Central memory CD4-positive, alpha-beta T cell (primary cell): Measurements from ENCODE around the gene SKAP1.

Experiments
- DNase-seq: peaks from one replicate; pipeline ENCODE4 v3.0.0; 2022

SKAP1 gene

DNA sequence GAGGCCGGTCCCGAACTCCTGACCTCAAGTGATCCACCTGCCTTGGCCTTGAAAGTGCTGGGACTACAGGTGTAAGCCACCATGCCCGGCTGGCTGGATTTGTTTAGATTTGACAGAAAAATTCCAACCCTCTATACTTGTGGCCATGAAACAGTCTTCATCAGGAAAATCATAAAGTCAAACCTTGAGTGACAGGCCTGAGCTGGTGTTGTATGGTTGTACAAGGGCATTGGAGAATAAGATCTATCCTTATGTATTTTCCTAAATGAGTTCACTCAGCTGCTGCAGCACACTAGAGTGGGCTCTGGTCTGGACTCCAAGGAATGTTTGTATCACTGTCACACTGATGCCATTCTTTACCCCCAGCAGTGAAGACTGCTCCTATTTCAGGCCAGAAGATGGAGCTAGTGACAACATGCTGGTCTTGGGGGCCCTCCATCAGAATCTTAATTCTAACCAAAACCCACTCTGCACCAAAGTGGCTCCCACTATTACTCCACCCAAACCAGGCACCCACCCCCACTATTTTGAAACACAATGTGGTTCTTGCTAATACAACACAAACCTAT is 295.0 kb downstream of the SKAP1 start:
- no peak for DNase-seq

- no peak for DNase-seq
Observed at GRCh38 chr17:48132385-48132784, 297.6 kb downstream of the SKAP1 start.

- DNase-seq: peak; percentile 47
Observed at GRCh38 chr17:48131216-48131824, 298.7 kb downstream of the SKAP1 start.

- DNase-seq: no peak
Observed at GRCh38 chr17:48129981-48130380, 300.0 kb downstream of the SKAP1 start.

DNA sequence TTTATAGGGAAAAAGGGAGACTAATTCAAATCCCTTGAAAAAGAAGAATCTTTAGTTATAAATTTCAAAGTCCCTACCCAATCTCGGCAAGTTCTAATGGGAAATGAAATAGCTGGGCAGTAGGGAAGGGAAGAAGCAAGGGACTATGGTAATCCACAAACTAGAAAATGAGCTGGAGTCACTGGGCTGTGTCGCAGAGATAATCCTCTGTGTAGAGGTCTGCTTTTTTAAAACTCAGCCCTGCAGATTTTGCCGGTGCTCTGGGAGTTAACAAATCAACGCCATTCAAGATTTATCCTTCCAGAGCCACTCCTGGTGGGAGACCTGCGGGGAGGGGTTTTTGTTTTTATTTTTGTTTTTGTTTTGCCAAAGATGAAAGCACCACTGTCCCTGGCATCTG is 301.6 kb downstream of the SKAP1 start:
- no peak for DNase-seq

DNA sequence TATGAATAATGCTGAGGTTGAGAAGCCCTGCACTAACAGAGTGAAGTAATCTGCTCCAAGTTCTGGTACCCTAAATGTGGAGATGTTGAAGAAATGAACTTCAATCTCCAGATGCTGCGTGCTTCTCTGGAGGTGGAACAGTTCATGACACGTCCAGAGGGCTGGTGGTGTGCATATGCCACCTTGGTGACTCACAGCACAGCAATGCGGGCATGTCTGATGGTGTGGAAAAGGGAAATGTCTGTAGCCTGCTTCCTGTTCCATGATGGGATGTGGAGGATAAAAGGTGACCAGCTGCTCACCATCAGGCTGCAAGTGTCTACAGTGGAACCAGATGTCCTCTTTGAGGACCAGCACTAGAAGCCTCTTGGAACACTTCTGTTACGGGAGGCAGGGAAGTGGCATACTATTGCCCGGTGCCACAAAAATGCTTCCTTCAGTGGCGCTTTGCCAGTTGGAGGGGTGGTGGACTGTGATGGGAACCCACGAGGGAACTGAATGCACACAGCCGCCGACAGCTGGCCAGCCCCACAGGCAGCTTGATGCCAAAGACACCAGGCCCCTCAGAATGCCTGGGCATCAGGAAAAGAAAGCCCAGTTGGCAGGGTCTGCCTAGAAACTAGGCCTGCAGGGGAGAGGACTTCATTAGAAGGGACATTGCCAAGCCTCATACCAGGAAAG is 302.5 kb downstream of the SKAP1 start:
- DNase-seq: no peak

GRCh38 chr17:48126532-48126850 is 303.5 kb downstream of the SKAP1 start:
- DNase-seq: no peak

DNA sequence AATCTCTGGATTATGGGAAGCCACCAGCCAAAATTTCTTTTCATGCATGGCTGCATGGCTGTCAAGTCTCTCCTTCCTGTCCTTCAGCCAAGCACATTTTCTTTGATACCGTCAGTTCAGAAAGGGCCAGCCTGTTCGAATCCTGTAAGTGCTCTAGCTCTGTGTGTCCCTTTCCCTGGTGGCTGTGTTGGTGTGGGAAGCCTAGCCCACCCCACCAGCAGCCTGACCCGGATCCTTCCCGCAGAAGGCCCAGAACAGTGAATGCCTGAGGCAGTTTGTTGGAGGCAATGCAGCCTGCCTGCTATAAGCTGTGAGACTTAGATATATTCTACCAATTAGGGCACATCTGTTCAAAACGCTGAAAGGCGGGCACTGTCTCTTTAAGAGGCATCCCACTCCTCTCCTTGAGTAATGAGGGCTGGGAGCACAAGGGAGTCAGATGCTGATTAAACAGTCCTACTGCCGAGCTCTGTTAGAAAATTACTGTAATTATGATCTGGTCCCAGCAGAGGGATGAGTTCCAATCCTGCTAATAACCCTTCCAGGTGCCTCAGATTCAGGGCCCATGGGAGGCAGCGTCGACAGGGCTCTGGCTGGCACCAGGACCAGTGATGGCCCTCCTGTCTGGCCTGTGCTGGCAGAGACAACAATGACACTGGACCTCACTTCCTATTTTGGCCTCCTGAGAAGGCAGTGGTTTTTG is 304.0 kb downstream of the SKAP1 start:
- DNase-seq: no peak

DNA sequence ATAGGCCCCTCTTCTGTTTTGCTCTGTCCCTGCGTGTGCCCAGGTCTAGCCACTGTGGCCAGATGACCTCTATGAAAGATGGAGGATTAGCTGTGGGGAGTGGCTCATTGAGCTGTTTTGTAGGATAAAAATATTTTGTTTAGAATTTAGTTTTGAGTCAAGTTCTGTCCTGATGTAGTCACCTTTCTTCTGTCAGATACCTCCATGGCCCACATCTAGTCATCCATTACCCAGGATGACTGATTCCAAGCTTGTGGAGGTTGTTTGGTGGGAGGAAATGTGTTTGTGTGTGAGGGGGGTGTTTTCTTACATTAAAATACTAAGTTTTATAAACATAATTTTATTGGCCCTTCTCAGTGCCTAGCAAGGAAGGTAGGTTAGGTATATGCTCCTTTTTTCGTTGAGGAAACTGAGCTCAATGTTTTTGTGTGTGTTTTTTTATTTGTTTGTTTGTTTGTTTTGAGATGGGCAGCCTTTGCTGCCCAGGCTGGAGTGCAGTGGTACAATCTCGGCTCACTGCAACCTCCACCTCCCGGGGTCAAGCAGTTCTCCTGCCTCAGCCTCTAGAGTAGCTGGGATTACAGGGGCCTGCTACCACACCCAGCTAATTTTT is 306.1 kb downstream of the SKAP1 start:
- no peak for DNase-seq

DNA sequence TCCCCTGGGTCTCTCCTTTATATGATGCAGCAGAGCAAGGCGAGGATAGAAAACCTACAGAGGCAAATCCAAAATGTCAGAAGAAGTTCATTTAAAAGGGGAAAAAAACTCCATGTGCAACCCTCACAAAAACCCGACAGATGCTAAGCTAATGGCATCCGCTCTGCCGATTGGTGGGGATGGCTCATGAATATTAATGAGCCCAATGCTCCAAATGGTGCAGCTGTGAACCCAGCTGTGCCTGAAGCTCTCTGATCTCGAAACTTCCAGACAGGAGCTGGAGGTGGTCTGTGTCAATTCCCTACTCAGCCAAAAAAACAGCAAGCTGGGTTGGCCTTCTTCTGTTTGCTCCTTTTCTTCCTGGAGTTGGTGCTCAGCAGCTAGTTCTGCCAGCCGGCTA is 306.9 kb downstream of the SKAP1 start:
- no peak for DNase-seq

DNA sequence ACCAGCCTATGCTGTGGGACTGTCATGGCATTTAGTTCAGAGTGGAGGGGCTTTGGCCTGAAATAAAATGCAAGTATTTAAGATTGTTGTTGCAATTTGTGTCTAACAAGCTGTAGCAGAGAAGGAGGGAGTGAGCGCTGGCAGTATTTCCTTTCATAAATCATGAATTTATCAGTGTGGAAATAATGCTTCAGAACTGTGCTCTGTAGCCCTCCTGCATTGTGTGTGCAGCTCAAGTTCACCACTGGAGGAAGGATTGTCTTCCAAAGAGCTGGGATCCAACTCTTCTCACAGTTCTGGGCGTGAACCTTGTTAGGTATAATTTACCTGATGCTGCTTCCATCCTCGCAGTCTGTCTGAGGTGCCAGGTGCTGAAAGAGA is 307.4 kb downstream of the SKAP1 start:
- DNase-seq: no peak

GRCh38 chr17:48121923-48122664 is 307.9 kb downstream of the SKAP1 start:
- DNase-seq: no peak

DNA sequence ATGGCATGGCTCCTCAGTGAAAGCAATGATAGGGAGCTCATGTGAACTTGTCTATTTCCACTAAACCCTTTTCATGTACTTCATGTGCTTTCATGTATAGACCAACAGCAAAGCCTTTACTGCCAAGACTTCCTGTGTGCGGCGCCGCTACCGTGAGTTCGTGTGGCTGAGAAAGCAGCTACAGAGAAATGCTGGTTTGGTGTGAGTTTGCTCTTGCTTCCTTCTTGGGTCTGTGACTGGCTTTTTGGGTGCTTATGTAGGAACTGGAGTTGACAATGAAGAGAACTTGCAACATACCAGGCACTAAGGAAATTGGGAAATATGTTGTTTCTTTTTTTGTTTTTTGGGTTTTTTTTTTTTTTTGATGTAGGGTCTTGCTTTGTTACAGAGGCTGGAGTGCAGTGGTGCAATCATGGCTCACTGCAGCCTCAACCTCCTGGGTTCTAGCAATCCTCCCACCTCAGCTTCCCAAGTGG is 316.8 kb downstream of the SKAP1 start:
- peak; percentile 45 for DNase-seq

DNA sequence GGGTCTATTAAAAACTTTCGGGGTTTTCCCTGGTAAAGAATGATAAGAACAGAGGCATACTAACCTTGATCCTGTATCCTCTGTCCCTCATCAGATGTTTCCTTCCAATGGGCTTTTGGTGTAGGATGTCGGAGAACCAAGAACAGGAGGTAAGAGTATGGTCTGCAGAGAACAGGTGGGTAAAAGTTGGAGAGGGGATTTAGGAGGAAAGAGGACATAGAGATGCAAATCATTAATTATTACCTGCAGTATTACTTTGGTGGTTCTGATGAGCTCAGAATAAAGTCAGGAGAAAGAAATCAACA is 318.1 kb downstream of the SKAP1 start:
- DNase-seq: no peak

- no peak for DNase-seq
Observed at GRCh38 chr17:48110761-48111160, 319.3 kb downstream of the SKAP1 start.

- peak; percentile 93 for DNase-seq
Observed at GRCh38 chr17:48107137-48108055, 322.6 kb downstream of the SKAP1 start, which contains the start of gene SNX11. Gene SNX11 (plus strand): TSS chr17:48107766. CDS start chr17:48112044, 4,278 bp downstream.

DNA sequence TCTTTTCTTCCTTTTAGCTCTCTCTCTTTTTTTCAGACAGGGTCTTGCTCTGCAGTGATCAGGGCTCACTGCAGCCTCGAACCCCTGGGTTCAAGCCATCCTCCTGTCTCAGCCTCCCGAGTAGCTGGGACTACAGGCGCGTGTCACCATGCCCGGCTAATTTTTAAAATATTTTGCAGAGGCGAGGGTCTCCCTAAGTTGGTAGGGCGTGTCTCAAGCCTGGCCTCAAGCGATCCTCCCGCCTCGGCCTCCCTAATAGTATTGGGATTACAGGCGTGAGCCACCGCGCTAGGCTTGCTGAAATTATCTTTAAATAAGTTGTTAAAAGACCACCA is 323.2 kb downstream of the SKAP1 start:
- DNase-seq: no peak

- no peak for DNase-seq
Observed at GRCh38 chr17:48104440-48104839, 325.6 kb downstream of the SKAP1 start.

GRCh38 chr17:48102798-48103715 is 327.0 kb downstream of the SKAP1 start:
- DNase-seq: peak; percentile 26

GRCh38 chr17:48102043-48102750 is 327.8 kb downstream of the SKAP1 start:
- no peak for DNase-seq
